T47D (cell line): ENCODE measurements around the gene PRPSAP2.
A peak's percentile ranks its signal among the peaks of the same experiment; 100 is the strongest.
"Not testable (repeated sequence)": the region's sequence is repeated elsewhere in the genome, so short reads cannot be mapped to it uniquely, and the experiment has no call there.

Experiments used
- DNase-seq, 2 experiments: peaks; one replicate each; pipeline versions ENCODE4 v3.0.0 to v3.0.0-alpha.2; 2011 to 2012; ENCODE audit warnings: low read depth in 1 of 2, low spot score in 1 of 2
- JUND ChIP-seq: IDR thresholded peaks from 2 replicates; pipeline ENCODE4 v1.6.1; 2012; ENCODE audit warnings: low read depth
- in situ Hi-C: cut with HindIII; loops from 2 replicates; pipeline ENCODE4 v1.10.0; 2016; ENCODE audit warnings: low sequenced_read_pairs, low pct_unique_long_range_greater_than_20kb

Gene PRPSAP2

GRCh38 chr17:18857864-18858566 lies at the start of gene PRPSAP2:
Gene PRPSAP2, plus strand, starts transcription at chr17:18858131. Its CDS starts 7,703 bp downstream, at chr17:18865834.
- in situ Hi-C loops: no loop called here
- no peak for TF ChIP-seq JUND
- peak; percentile 97 to 98 for DNase-seq

GRCh38 chr17:18815924-18816323 lies 42.0 kb upstream of the PRPSAP2 start:
- DNase-seq, in situ Hi-C loops: not testable (repeated sequence)

- in situ Hi-C loops: not testable (repeated sequence)
- DNase-seq: peak in 1 of 2 experiments; percentile 79
Measured at GRCh38 chr17:18816489-18817371, 41.2 kb upstream of the PRPSAP2 start.

- in situ Hi-C loops, DNase-seq: not testable (repeated sequence)
Measured at GRCh38 chr17:18821430-18821829, 36.5 kb upstream of the PRPSAP2 start.

GRCh38 chr17:18827613-18828012 lies 30.3 kb upstream of the PRPSAP2 start:
- in situ Hi-C loops, DNase-seq: not testable (repeated sequence)

GRCh38 chr17:18848501-18848900 lies 9.4 kb upstream of the PRPSAP2 start:
- no peak for TF ChIP-seq JUND

GRCh38 chr17:18850679-18851078 lies 7.3 kb upstream of the PRPSAP2 start:
- no peak for TF ChIP-seq JUND
- DNase-seq: no peak
- in situ Hi-C loops: no loop called here

More at GRCh38 chr17:18848501-18848900, 9.4 kb upstream of the PRPSAP2 start:
- in situ Hi-C loops: no loop called here
- no peak for DNase-seq

GRCh38 chr17:18851201-18851600 lies 6.7 kb upstream of the PRPSAP2 start:
- in situ Hi-C loops: no loop called here
- TF ChIP-seq JUND: no peak
- peak in 1 of 2 experiments; percentile 22 for DNase-seq

GRCh38 chr17:18854956-18855355 lies 3.0 kb upstream of the PRPSAP2 start:
- TF ChIP-seq JUND: no peak
- DNase-seq: no peak
- in situ Hi-C loops: no loop called here

GRCh38 chr17:18855831-18856569 lies 1.9 kb upstream of the PRPSAP2 start:
- DNase-seq: peak; percentile 85 to 98
- in situ Hi-C loops: no loop called here
- no peak for TF ChIP-seq JUND

- in situ Hi-C loops: no loop called here
- no peak for DNase-seq
- TF ChIP-seq JUND: no peak
Measured at GRCh38 chr17:18856570-18856915, 1.4 kb upstream of the PRPSAP2 start.

GRCh38 chr17:18858567-18859245 lies 775 bp downstream of the PRPSAP2 start:
- no peak for TF ChIP-seq JUND
- DNase-seq: no peak
- in situ Hi-C loops: no loop called here
